Adipocyte (in vitro differentiated cells): Measurements from ENCODE around the gene TLE1.

ENCODE experiments used
- DNase-seq: peaks from one replicate; pipeline ENCODE4 v3.0.0-alpha.2; 2015; ENCODE audit warnings: low read depth
- H3K27me3 ChIP-seq: replicated peaks from 2 replicates; pipeline ENCODE4 v1.7.0; 2013; ENCODE audit warnings: mild to moderate bottlenecking, low read length, moderate library complexity; ENCODE audit not compliant: control insufficient read depth, insufficient read depth
- H3K36me3 ChIP-seq: 2 replicates; pipeline ENCODE4 v1.7.0; 2013; ENCODE audit warnings: low read length, mild to moderate bottlenecking, moderate library complexity; ENCODE audit not compliant: control insufficient read depth, insufficient read depth, severe bottlenecking
- H3K4me1 ChIP-seq: 2 replicates; pipeline ENCODE4 v1.7.0; 2013; ENCODE audit warnings: mild to moderate bottlenecking, low read length, moderate library complexity; ENCODE audit not compliant: control insufficient read depth, insufficient read depth
- H3K4me3 ChIP-seq: 2 replicates; pipeline ENCODE4 v1.7.0; 2013; ENCODE audit warnings: mild to moderate bottlenecking, low read length, moderate library complexity
- H3K9ac ChIP-seq: 2 replicates; pipeline ENCODE4 v1.7.0; 2013; ENCODE audit warnings: mild to moderate bottlenecking, low read length, moderate library complexity
- H3K9me3 ChIP-seq: 2 replicates; pipeline ENCODE4 v1.7.0; 2013; ENCODE audit warnings: mild to moderate bottlenecking, low read length, moderate library complexity; ENCODE audit not compliant: control insufficient read depth

Gene TLE1

GRCh38 chr9:81620002-81620390, 69.4 kb downstream of the TLE1 start:
- Histone ChIP-seq H3K9me3 (no peaks in the 10 kb centered on the region), H3K4me1 (no peaks in the 10 kb centered on the region), H3K27me3 (no peaks in the 10 kb centered on the region), H3K4me3 (no peak overlapping the region), H3K9ac (no peak overlapping the region), H3K36me3 (peaks cover 73% of the 10 kb centered on the region)
- DNase-seq = no peak

- H3K27me3 ChIP-seq = no peaks in the 10 kb centered on the region
- no peaks in the 10 kb centered on the region for H3K9me3 ChIP-seq
- no peak overlapping the region for H3K9ac ChIP-seq
- H3K4me3 ChIP-seq = no peak overlapping the region
- peak; percentile 48 for DNase-seq
- peaks cover 76% of the 10 kb centered on the region for H3K36me3 ChIP-seq
- H3K4me1 ChIP-seq = peaks cover 2% of the 10 kb centered on the region
These were observed 69.9 kb downstream of the TLE1 start for GRCh38 chr9:81619353-81620001.

GRCh38 chr9:81618923-81619322, 70.4 kb downstream of the TLE1 start:
- Histone ChIP-seq H3K9ac (no peak overlapping the region), H3K27me3 (no peaks in the 10 kb centered on the region), H3K4me3 (no peak overlapping the region), H3K9me3 (no peaks in the 10 kb centered on the region), H3K36me3 (peaks cover 80% of the 10 kb centered on the region), H3K4me1 (peaks cover 8% of the 10 kb centered on the region)
- no peak for DNase-seq

GRCh38 chr9:81616141-81616540, 73.2 kb downstream of the TLE1 start:
- no peak overlapping the region for H3K9ac ChIP-seq
- no peak for DNase-seq
- H3K4me1 ChIP-seq = peaks cover 23% of the 10 kb centered on the region
- H3K36me3 ChIP-seq = peaks cover 73% of the 10 kb centered on the region
- no peaks in the 10 kb centered on the region for H3K27me3 ChIP-seq
- H3K9me3 ChIP-seq = no peaks in the 10 kb centered on the region
- H3K4me3 ChIP-seq = no peak overlapping the region

DNA sequence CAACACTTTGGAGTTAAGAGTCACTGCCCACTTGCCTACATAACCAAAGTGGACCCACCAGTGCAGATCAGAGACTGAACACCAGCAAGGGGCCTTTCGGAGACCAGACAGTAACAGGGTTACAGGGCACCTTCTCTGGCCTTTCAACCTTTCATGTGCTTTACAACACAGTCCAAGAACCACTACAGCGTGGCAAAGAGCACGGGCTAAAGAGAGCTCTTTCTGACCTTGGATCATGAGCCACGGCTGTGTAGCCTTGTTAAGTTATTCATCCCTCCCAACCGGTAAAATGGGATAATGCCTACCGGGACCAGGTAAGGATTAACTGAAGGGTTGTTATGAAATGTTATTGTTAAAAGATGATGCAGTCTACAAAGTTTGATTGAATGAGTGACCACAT, 75.0 kb downstream of the TLE1 start:
- Histone ChIP-seq H3K27me3 (no peaks in the 10 kb centered on the region), H3K9ac (no peak overlapping the region), H3K4me3 (no peak overlapping the region), H3K36me3 (peaks cover 73% of the 10 kb centered on the region), H3K4me1 (peaks cover 33% of the 10 kb centered on the region), H3K9me3 (no peaks in the 10 kb centered on the region)
- no peak for DNase-seq

DNA sequence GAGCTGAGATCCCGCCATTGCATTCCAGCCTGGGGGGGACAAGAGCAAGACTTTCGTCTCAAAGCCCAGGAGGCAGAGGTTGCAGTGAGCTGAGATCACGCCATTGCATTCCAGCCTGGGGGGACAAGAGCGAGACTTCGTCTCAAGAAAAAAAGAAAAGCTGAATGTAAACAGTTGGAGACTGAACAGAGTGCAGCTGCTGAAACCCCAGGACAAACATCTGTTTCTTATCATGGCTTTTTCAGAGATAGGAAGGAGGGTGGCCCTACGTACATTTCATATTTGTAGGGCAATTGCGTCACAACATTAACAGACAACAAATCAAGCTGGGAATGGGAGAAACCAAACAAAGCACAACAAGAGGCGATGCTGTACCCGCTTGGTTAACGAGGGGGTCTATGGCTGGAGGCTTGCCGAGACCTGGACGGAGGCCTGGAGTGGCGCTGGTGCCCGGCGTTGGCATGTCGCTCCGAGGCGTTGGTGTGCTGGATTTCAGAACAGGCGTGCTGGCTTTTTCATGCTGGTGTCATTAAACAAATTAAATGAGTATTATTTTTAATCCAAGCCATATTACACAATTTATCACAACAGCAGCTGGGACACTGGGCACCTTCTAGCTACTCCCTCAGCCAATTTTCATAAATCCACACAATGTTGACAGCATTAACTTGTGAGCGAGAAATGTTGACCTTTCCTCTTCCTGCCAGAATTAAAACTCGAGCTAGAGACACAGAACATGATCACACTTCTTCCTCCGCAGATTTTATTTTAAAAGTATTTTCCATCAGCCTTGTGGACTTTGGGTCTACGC, 76.1 kb downstream of the TLE1 start:
- DNase-seq = peak; percentile 96
- Histone ChIP-seq H3K27me3 (no peaks in the 10 kb centered on the region), H3K9ac (peak overlapping the region; percentile 40), H3K4me3 (peak overlapping the region; percentile 64), H3K36me3 (peaks cover 67% of the 10 kb centered on the region), H3K9me3 (no peaks in the 10 kb centered on the region), H3K4me1 (peaks cover 40% of the 10 kb centered on the region)

- Histone ChIP-seq H3K4me1 (peaks cover 50% of the 10 kb centered on the region), H3K36me3 (peaks cover 74% of the 10 kb centered on the region)
- no peak for DNase-seq
These were observed 77.7 kb downstream of the TLE1 start for GRCh38 chr9:81611664-81612063.

DNA sequence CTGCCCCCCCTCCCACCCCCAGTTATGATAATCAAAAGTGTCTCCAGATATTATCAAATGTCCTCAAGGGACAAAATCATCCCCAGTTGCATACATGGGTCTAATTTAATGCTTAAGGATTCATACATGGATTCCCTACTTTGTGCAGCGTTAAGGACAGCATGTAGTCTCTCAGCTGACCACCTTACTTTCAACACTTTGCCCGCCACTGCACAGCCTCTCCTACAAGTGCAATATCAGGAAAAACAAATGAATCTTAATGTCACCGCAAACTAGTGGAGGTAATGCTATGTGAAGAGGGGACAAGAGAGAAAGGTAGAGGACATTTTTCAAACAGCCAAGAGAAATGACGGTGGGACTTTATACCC, 78.6 kb downstream of the TLE1 start:
- no peak for DNase-seq
- H3K27me3 ChIP-seq = no peaks in the 10 kb centered on the region
- H3K9me3 ChIP-seq = no peaks in the 10 kb centered on the region
- no peak overlapping the region for H3K9ac ChIP-seq
- no peak overlapping the region for H3K4me3 ChIP-seq
- peaks cover 50% of the 10 kb centered on the region for H3K4me1 ChIP-seq
- peaks cover 64% of the 10 kb centered on the region for H3K36me3 ChIP-seq

More at GRCh38 chr9:81611664-81612063, 77.7 kb downstream of the TLE1 start:
- Histone ChIP-seq H3K9ac (no peak overlapping the region), H3K4me3 (no peak overlapping the region), H3K9me3 (no peaks in the 10 kb centered on the region), H3K27me3 (no peaks in the 10 kb centered on the region)

GRCh38 chr9:81609782-81610739, 79.3 kb downstream of the TLE1 start:
- Histone ChIP-seq H3K27me3 (no peaks in the 10 kb centered on the region), H3K4me1 (peaks cover 50% of the 10 kb centered on the region), H3K36me3 (peaks cover 61% of the 10 kb centered on the region), H3K9ac (no peak overlapping the region), H3K9me3 (no peaks in the 10 kb centered on the region), H3K4me3 (no peak overlapping the region)
- DNase-seq = peak; percentile 47

DNA sequence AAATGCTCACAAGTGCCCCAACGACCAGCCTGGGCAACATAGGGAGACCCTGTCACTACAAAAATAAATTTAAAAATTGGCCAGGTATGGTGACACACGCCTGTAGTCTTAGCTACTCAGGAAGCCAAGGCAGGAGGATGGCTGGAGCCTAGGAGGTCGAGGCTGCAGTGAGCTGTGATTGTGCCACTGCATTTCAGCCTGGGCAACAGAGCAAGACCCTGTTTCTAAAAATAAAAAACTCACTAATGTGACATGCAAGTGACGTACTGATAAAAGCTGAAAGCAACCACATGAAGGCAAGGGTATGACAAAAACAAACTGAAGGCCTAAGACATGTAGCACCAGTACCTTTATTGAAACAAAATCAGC, 81.1 kb downstream of the TLE1 start:
- Histone ChIP-seq H3K9ac (no peak overlapping the region), H3K9me3 (no peaks in the 10 kb centered on the region), H3K27me3 (no peaks in the 10 kb centered on the region), H3K36me3 (peaks cover 71% of the 10 kb centered on the region), H3K4me1 (peaks cover 36% of the 10 kb centered on the region), H3K4me3 (no peak overlapping the region)
- DNase-seq = no peak
